ENCODE data around the gene WNT11.

DNA sequence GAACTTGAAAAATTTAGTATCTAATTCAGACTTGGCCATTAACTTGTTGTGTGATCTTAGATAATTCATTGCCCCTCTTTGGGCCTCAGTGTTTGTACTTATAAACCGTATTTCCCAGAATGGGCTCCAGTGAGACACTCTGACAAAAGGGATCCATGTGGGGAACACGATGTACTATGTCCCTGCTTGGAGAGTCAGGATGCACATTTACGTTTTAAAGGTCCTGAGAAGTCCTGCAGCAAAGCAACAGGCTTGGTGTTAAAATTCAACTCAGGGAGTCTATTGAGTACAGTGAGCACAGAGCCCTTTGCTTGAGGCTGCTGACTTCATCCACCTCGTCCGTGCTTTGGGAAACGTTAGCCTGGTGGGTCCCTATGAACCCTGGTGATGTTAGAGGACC, 9.0 kb downstream of the WNT11 start:
- TF ChIP-seq, protein P1, sequence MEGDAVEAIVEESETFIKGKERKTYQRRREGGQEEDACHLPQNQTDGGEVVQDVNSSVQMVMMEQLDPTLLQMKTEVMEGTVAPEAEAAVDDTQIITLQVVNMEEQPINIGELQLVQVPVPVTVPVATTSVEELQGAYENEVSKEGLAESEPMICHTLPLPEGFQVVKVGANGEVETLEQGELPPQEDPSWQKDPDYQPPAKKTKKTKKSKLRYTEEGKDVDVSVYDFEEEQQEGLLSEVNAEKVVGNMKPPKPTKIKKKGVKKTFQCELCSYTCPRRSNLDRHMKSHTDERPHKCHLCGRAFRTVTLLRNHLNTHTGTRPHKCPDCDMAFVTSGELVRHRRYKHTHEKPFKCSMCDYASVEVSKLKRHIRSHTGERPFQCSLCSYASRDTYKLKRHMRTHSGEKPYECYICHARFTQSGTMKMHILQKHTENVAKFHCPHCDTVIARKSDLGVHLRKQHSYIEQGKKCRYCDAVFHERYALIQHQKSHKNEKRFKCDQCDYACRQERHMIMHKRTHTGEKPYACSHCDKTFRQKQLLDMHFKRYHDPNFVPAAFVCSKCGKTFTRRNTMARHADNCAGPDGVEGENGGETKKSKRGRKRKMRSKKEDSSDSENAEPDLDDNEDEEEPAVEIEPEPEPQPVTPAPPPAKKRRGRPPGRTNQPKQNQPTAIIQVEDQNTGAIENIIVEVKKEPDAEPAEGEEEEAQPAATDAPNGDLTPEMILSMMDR (IDR thresholded peaks at IDR 0.05) = no peak
- TF ChIP-seq POLR2A (IDR thresholded peaks at IDR 0.05) = no peak
